ENCODE results near the gene F2RL1.

F2RL1 gene

GRCh38 chr5:76850543-76851145 lies 31.8 kb downstream of the F2RL1 start:
- TF ChIP-seq CTCF (IDR thresholded peaks at IDR 0.05), result no peak

- TF ChIP-seq CTCF (IDR thresholded peaks at IDR 0.05), result no peak
Measured at GRCh38 chr5:76851728-76852369, 33.0 kb downstream of the F2RL1 start.

- no peak for TF ChIP-seq CTCF (IDR thresholded peaks at IDR 0.05)
Measured at GRCh38 chr5:76852772-76853171, 33.9 kb downstream of the F2RL1 start.

- no peak for TF ChIP-seq CTCF (IDR thresholded peaks at IDR 0.05)
Measured at GRCh38 chr5:76854644-76855043, 35.8 kb downstream of the F2RL1 start.

GRCh38 chr5:76855961-76856360 lies 37.1 kb downstream of the F2RL1 start:
- TF ChIP-seq CTCF (IDR thresholded peaks at IDR 0.05), result no peak

- no peak for TF ChIP-seq CTCF (IDR thresholded peaks at IDR 0.05)
Measured at GRCh38 chr5:76859591-76860247, 40.9 kb downstream of the F2RL1 start.

- TF ChIP-seq CTCF (IDR thresholded peaks at IDR 0.05), result no peak
Measured at GRCh38 chr5:76861612-76862011, 42.8 kb downstream of the F2RL1 start.

Data from LNCAP (cell line).